Measurements from ENCODE around the gene TSPAN18.

Gene TSPAN18

DNA sequence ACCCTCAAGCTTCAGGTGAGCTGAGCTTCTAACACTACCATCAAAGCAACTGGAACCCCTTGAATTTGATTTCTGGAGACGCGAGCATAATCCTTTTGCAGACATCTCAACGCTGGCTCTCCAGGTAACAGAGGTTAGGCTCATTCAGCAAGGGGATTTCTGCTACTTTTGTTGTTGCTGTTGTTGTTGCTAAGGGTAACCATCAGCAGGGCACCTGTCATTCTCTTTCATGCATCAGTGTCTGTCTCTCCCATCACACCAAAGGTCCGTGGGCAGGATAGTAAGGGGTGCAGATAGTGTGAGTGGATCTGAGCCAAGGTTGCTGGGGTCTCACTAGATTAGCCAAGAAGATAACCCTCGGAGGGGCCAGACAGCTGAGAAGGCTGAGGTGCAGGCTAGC, 133.6 kb downstream of the TSPAN18 start:
- no peak for TF ChIP-seq EZH2 (IDR thresholded peaks at IDR 0.05; ENCODE audit: borderline replicate concordance, low read length)
- TF ChIP-seq, protein P1, sequence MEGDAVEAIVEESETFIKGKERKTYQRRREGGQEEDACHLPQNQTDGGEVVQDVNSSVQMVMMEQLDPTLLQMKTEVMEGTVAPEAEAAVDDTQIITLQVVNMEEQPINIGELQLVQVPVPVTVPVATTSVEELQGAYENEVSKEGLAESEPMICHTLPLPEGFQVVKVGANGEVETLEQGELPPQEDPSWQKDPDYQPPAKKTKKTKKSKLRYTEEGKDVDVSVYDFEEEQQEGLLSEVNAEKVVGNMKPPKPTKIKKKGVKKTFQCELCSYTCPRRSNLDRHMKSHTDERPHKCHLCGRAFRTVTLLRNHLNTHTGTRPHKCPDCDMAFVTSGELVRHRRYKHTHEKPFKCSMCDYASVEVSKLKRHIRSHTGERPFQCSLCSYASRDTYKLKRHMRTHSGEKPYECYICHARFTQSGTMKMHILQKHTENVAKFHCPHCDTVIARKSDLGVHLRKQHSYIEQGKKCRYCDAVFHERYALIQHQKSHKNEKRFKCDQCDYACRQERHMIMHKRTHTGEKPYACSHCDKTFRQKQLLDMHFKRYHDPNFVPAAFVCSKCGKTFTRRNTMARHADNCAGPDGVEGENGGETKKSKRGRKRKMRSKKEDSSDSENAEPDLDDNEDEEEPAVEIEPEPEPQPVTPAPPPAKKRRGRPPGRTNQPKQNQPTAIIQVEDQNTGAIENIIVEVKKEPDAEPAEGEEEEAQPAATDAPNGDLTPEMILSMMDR (IDR thresholded peaks at IDR 0.05; ENCODE audit: low read length) = no peak
- H2AFZ ChIP-seq (ENCODE audit: low read length) = no peak overlapping the region
- no peak overlapping the region for H3K27ac ChIP-seq (ENCODE audit: low read depth, low read length, poor library complexity, severe bottlenecking)
- no peaks in the 10 kb centered on the region for H4K20me1 ChIP-seq (ENCODE audit: insufficient read depth, low read length)
- no peak overlapping the region for H3K9ac ChIP-seq (ENCODE audit: low read length)
- H3K27me3 ChIP-seq (ENCODE audit: insufficient read depth, low read length) = no peaks in the 10 kb centered on the region
- no peaks in the 10 kb centered on the region for H3K9me2 ChIP-seq (ENCODE audit: low read depth, low read length)
- no peak overlapping the region for H3K4me2 ChIP-seq (ENCODE audit: low read length)
- H3K9me3 ChIP-seq (ENCODE audit: low read length) = no peaks in the 10 kb centered on the region
- H3K36me3 ChIP-seq (ENCODE audit: insufficient read depth, low read length) = no peaks in the 10 kb centered on the region
- H3K4me1 ChIP-seq (ENCODE audit: insufficient read depth, low read length, severe bottlenecking) = no peaks in the 10 kb centered on the region
- H3F3A ChIP-seq (ENCODE audit: insufficient read depth, low read length) = no peaks in the 10 kb centered on the region
- no peaks in the 10 kb centered on the region for H3K79me2 ChIP-seq (ENCODE audit: insufficient read depth, low read length)
- no peak overlapping the region for H3K4me3 ChIP-seq (ENCODE audit: low read depth, low read length, poor library complexity, severe bottlenecking)

DNA sequence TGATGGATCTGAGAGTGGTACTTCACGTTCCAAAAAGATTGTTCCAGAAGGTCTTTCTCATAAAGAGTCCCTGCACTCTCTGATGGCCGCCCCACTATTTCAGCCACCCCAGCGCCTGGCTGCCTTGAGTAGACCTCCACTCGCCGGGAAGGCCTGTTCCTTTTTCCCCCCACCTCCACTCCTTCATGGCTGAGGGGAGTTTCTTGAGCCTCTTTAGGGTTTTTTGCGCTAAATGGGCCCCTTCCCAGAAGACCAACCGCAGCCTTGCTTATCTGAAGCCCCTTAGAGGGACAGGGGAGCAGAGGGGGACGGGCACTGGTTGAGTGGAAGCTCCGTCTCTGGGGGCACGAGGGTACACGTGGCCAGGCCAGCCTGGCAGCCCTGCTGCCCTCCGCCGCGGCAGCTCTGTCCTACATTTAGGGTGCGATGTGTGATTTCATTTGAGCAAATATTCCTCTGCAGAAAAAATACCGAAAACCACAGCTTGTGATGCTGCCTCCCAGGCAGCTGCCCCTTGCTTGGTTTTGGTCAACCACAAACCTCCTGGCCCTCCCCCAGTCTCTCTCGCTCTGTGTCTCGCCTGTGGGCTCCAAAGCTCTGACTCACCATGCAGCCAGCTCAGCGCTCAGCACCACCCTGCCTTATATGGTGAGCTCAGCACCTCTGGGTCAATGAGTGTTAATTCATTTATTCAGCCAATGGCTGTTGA, 135.2 kb downstream of the TSPAN18 start:
- Histone ChIP-seq H3K9me3 (ENCODE audit: low read length) (no peaks in the 10 kb centered on the region), H3K9ac (ENCODE audit: low read length) (no peak overlapping the region), H4K20me1 (ENCODE audit: insufficient read depth, low read length) (no peaks in the 10 kb centered on the region), H3K4me3 (ENCODE audit: low read depth, low read length, poor library complexity, severe bottlenecking) (no peak overlapping the region), H3K9me2 (ENCODE audit: low read depth, low read length) (no peaks in the 10 kb centered on the region), H3K79me2 (ENCODE audit: insufficient read depth, low read length) (no peaks in the 10 kb centered on the region), H3K27ac (ENCODE audit: low read depth, low read length, poor library complexity, severe bottlenecking) (no peak overlapping the region), H3K27me3 (ENCODE audit: insufficient read depth, low read length) (no peaks in the 10 kb centered on the region), H3K4me2 (ENCODE audit: low read length) (no peak overlapping the region), H3K4me1 (ENCODE audit: insufficient read depth, low read length, severe bottlenecking) (no peaks in the 10 kb centered on the region), H3F3A (ENCODE audit: insufficient read depth, low read length) (no peaks in the 10 kb centered on the region), H3K36me3 (ENCODE audit: insufficient read depth, low read length) (no peaks in the 10 kb centered on the region), H2AFZ (ENCODE audit: low read length) (no peak overlapping the region)
- TF ChIP-seq, protein P1 (IDR thresholded peaks at IDR 0.05; ENCODE audit: low read length) = no peak
- no peak for TF ChIP-seq EZH2 (IDR thresholded peaks at IDR 0.05; ENCODE audit: borderline replicate concordance, low read length)

- no peaks in the 10 kb centered on the region for H3K9me3 ChIP-seq (ENCODE audit: low read length)
- H3K9ac ChIP-seq (ENCODE audit: low read length) = no peak overlapping the region
- H3K9me2 ChIP-seq (ENCODE audit: low read depth, low read length) = no peaks in the 10 kb centered on the region
- H3K27ac ChIP-seq (ENCODE audit: low read depth, low read length, poor library complexity, severe bottlenecking) = no peak overlapping the region
- H3K27me3 ChIP-seq (ENCODE audit: insufficient read depth, low read length) = no peaks in the 10 kb centered on the region
- no peak overlapping the region for H3K4me3 ChIP-seq (ENCODE audit: low read depth, low read length, poor library complexity, severe bottlenecking)
- TF ChIP-seq EZH2 (IDR thresholded peaks at IDR 0.05; ENCODE audit: borderline replicate concordance, low read length) = no peak
- TF ChIP-seq, protein P1 (IDR thresholded peaks at IDR 0.05; ENCODE audit: low read length) = no peak
- H3K36me3 ChIP-seq (ENCODE audit: insufficient read depth, low read length) = no peaks in the 10 kb centered on the region
- H3K4me1 ChIP-seq (ENCODE audit: insufficient read depth, low read length, severe bottlenecking) = no peaks in the 10 kb centered on the region
- H2AFZ ChIP-seq (ENCODE audit: low read length) = no peak overlapping the region
- H3F3A ChIP-seq (ENCODE audit: insufficient read depth, low read length) = no peaks in the 10 kb centered on the region
- H3K79me2 ChIP-seq (ENCODE audit: insufficient read depth, low read length) = no peaks in the 10 kb centered on the region
- no peak overlapping the region for H3K4me2 ChIP-seq (ENCODE audit: low read length)
- H4K20me1 ChIP-seq (ENCODE audit: insufficient read depth, low read length) = no peaks in the 10 kb centered on the region
These were observed 135.9 kb downstream of the TSPAN18 start for GRCh38 chr11:44862558-44863101.

Data from OCI-LY1 (cell line).